Choroid plexus epithelial cell (primary cell): Measurements from ENCODE around the gene CCDC9B.

Source experiments
- DNase-seq: peaks from one replicate; pipeline ENCODE4 v3.0.0-alpha.2; 2010; ENCODE audit warnings: low read depth
- H3K4me3 ChIP-seq: 2 replicates; pipeline ENCODE4 v1.5.1; 2011; ENCODE audit warnings: low read depth, mild to moderate bottlenecking, control low read depth, low read length, moderate library complexity
- TF ChIP-seq, protein P1 (sequence below): conservative IDR thresholded peaks from 2 replicates; pipeline ENCODE4 v1.5.1; 2011; ENCODE audit warnings: low read depth, mild to moderate bottlenecking, control low read depth, inconsistent platforms, low read length, moderate library complexity

CCDC9B gene

DNA sequence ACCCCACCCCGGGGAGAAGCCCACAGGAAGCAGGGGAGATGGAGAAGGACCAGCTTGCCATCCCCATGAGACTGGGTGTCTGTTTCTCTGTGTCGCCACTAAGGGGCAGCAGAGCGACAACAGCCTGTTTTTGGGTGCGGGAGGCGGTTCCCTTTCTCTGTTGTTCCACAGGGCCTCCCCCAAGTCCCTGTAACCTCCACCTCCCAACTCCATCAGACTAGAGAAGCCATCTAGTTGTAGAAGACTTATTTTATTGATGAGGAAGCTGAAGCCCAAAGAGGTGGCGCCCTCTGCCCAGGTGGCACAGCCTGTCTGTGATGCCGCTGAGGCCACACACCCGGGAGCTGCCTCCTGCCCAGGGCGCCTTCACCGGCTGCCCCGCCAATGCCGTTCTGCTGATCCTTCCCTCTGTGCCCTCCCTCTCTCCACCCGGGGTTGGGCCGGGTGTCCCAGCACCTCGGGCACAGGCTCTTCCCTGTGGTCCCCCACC, 3.9 kb upstream of the CCDC9B start:
- peak; percentile 76 for DNase-seq
- TF ChIP-seq, protein P1, sequence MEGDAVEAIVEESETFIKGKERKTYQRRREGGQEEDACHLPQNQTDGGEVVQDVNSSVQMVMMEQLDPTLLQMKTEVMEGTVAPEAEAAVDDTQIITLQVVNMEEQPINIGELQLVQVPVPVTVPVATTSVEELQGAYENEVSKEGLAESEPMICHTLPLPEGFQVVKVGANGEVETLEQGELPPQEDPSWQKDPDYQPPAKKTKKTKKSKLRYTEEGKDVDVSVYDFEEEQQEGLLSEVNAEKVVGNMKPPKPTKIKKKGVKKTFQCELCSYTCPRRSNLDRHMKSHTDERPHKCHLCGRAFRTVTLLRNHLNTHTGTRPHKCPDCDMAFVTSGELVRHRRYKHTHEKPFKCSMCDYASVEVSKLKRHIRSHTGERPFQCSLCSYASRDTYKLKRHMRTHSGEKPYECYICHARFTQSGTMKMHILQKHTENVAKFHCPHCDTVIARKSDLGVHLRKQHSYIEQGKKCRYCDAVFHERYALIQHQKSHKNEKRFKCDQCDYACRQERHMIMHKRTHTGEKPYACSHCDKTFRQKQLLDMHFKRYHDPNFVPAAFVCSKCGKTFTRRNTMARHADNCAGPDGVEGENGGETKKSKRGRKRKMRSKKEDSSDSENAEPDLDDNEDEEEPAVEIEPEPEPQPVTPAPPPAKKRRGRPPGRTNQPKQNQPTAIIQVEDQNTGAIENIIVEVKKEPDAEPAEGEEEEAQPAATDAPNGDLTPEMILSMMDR, result peak; percentile 85
- no peak overlapping the region for H3K4me3 ChIP-seq

GRCh38 chr15:40344217-40344616, 3.5 kb upstream of the CCDC9B start:
- H3K4me3 ChIP-seq, result no peak overlapping the region
- TF ChIP-seq, protein P1, result no peak
- DNase-seq, result no peak

DNA sequence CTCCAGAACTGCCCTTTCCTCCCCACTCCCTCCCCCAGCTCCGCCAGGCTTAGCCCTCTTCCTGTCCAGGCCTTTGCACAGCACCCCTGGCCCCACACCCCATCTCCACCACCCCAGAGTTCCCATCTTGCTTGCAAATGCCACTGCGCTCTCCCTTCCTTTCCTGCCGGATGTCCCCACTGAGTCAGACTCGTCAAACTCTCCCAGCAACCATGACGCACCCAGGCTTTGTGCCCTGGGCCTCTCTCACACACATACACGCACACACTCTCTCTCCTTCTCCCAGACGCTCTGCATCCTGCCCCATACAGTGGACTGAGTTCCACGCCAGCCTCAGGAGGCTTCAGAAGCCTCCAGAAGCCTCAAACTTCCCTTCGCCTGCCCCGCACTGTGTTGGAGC, 2.8 kb upstream of the CCDC9B start:
- H3K4me3 ChIP-seq, result no peak overlapping the region
- peak; percentile 89 for DNase-seq
- TF ChIP-seq, protein P1, result no peak

DNA sequence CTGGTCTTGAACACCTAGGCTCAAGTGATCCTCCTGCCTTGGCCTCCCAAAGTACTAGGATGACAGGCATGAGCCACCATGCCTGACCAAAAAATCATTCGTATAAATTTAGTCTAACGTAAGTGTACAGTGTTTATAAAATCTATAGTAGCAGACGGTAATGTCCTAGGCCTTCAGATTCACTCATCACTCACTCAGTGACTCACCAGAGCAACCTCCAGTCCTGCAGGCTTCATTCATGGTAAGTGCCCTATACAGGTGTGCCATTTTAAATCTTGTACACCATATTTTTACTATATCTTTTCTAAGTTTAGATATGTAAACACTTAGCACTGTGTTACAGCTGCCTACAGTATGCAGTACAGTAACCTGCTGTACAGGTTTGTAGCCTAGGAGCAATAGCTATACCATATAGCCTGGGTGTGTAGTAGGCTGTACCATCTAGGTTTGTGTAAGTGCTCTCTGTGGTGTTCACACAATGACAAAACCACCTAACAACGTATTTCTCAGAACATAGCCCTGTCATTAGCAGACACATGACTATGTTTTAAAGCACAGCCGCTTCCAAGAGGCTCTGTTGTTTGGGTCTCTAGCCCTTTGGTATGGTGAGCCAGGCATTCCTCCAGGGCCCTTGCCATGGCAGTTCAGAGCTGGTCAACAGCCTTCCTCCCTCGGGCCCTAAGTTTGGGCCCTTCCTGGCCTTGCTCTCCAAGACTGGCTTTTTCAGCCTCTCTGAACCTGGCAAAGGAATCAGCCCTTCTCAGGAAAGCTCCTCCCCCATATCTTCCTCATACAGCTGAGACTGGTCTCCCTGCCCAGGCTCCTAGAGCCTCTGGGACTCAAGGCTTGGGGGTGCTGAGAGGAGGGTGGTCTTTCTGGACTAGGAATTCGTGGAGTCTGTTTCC, 1.9 kb upstream of the CCDC9B start:
- TF ChIP-seq, protein P1, result no peak
- no peak for DNase-seq
- H3K4me3 ChIP-seq, result no peak overlapping the region

- TF ChIP-seq, protein P1, result no peak
- H3K4me3 ChIP-seq, result peak overlapping the region; percentile 54
- peak; percentile 61 for DNase-seq
Measured at GRCh38 chr15:40340038-40340739, 550 bp downstream of the CCDC9B start.

DNA sequence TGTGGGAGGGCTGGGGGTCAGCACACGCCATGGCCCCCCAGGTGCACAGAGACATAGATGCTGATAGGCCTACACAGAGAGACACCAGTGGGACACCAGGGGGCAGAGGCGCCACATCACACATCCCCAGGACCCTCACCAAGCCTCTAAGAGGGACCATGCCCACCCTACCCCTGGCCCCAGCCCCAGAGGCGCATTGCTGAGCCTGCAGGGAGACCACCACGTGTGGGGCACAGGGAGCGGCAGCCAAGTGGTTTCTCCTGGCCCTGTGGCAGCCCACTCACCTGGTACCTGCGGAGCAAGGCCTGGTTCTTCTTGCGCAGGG, 1.2 kb downstream of the CCDC9B start:
- peak overlapping the region; percentile 54 for H3K4me3 ChIP-seq
- DNase-seq, result no peak
- TF ChIP-seq, protein P1, result peak; percentile 26
